Suprapubic skin (tissue), 3 donors: Measurements from ENCODE around the gene SETD5.
A peak's percentile ranks its signal among the peaks of the same experiment; 100 is the strongest.

Experiments
- POLR2AphosphoS5 ChIP-seq, 3 donors: sonication (generic); formaldehyde crosslinking; IDR thresholded peaks; one replicate each; pipeline ENCODE4 v1.6.1; 2017; ENCODE audit warnings: antibody characterized with exemption in 3 of 3
- TF ChIP-seq, protein P1 (sequence below), 2 donors: fragments of 200-600 bp in 1 of 2; fragments of 450-650 bp in 1 of 2; sonication (generic) in 1 of 2; IDR thresholded peaks; one replicate each; pipeline ENCODE4 v1.5.1; 2016 to 2019; ENCODE audit warnings: antibody characterized with exemption in 2 of 2, mild to moderate bottlenecking in 1 of 2, moderate library complexity in 1 of 2

DNA sequence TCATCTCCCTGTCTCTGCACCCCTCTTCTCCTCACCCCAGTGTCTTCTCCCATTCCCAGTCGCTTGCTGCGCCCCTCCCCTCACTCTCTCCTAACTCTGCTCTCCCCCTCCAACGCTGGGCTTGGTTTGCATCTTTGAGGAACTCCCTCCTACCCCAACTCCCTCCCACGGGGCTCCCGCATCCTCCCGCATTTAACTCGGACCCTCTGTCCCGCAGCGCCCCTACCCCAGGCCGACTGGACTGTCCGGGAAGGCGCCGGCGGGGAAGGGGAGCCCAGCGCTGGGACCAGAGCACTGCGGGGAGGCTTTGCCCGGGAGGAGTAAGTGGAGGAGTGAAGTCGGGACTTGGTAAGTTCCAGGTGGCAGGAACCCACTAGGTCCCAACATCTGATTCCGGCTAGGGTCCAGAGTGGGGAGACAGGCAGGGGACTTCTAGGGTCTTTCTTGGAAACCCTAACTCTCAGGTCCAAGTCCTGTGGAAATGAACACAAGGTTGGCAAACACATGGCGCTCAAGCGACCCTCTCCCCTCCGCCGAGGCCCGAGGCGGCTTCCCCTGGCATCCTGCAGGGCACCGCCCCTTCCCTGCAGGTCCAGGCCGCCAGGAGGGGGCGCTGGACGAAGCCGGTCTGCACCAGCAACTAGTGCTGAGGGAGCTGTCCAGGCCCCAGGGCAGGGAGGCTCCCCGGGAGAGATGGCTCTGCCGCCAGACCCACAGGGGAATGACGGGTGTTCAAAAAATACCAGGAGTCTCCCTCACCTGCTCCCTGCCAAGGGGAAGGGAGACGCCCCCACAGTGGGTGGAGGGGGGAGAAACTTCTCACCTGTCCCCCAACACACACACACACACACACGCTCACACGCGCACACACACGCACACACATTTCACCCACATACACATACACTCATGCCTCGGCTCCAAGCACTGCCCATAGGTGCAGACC is 103.0 kb downstream of the SETD5 start:
- TF ChIP-seq, protein P1, sequence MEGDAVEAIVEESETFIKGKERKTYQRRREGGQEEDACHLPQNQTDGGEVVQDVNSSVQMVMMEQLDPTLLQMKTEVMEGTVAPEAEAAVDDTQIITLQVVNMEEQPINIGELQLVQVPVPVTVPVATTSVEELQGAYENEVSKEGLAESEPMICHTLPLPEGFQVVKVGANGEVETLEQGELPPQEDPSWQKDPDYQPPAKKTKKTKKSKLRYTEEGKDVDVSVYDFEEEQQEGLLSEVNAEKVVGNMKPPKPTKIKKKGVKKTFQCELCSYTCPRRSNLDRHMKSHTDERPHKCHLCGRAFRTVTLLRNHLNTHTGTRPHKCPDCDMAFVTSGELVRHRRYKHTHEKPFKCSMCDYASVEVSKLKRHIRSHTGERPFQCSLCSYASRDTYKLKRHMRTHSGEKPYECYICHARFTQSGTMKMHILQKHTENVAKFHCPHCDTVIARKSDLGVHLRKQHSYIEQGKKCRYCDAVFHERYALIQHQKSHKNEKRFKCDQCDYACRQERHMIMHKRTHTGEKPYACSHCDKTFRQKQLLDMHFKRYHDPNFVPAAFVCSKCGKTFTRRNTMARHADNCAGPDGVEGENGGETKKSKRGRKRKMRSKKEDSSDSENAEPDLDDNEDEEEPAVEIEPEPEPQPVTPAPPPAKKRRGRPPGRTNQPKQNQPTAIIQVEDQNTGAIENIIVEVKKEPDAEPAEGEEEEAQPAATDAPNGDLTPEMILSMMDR (IDR thresholded peaks at IDR 0.05) = peak in 1 of 2 donors; percentile 75
- TF ChIP-seq POLR2AphosphoS5 (IDR thresholded peaks at IDR 0.05) = no peak
